ENCODE results near the gene CAND2. TPM values are rescaled to one million over a fixed set of nuclear protein-coding genes. Genes with fewer than 3 reads are reported as not detected.
"Not testable (repeated sequence)": the region's sequence is repeated elsewhere in the genome, so short reads cannot be mapped to it uniquely, and the experiment has no call there.

CAND2 gene
- total and polyA plus RNA-seq, 9 of the 15 experiments (the other 6 are each of a cell fraction or from before 2014, with no cell fraction given): 0.91 to 14.9 (median 4.3) TPM

DNA sequence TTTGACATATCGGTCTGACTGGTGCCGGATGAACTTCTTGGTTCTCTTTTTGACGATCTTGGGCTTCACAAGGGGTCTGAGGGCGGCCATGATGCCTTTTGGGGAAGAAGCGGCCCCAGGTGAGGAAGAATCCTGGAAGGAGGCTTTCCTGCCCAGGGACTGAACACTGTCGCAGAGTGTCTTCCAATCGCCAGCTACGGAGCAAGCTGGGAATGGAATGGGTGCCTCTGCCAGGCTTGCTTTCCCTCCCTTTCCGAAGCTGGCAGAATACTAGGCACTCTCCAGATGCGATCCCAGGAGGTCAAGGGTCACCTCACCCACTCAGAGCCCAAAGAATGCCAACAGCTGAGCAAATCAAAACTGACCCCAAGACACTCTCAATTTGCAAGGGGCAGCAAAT is 43.7 kb downstream of the CAND2 start:
- Histone ChIP-seq H3K4me2 (ENCODE audit: insufficient read depth, low read length) (peak overlapping the region; percentile 100), H3K79me2 (ENCODE audit: control insufficient read depth, insufficient read depth, low read length) (peaks cover 65% of the 10 kb centered on the region), H3K36me3 (ENCODE audit: control insufficient read depth, insufficient read depth, low read length) (peaks cover 61% of the 10 kb centered on the region), H3K4me1 (replicated peaks in 1 of 2; ENCODE audit: control insufficient read depth in 2 of 2, insufficient read depth in 2 of 2, low read length in 2 of 2) (peaks cover 24 to 33% of the 10 kb centered on the region in 2 experiments; a peak in 4 of 5 replicates), H4K20me1 (replicated peaks; ENCODE audit: control insufficient read depth, insufficient read depth, low read length) (peaks cover 58% of the 10 kb centered on the region), H3K9ac (ENCODE audit: insufficient read depth in 1 of 2, low read depth in 2 of 2, low read length in 2 of 2) (peak overlapping the region; percentile 98 to 100), H3K27ac (ENCODE audit: extremely low read depth, low read depth, low read length) (peak overlapping the region; percentile 93), H3K4me3 (peak overlapping the region; percentile 85)
- DNase-seq (ENCODE audit: extremely low read depth in 1 of 4, low spot score in 3 of 4); H3K9me3 ChIP-seq (replicated peaks; ENCODE audit: control insufficient read depth, insufficient read depth, low read depth, low read length); ATAC-seq; in situ Hi-C loops (cut with MboI); H3K27me3 ChIP-seq (ENCODE audit: control insufficient read depth in 2 of 2, insufficient read depth in 2 of 2, low read length in 2 of 2); H2AFZ ChIP-seq (ENCODE audit: low read depth, low read length); BruUV-seq (replicated peaks); FAIRE-seq; H3K9me1 ChIP-seq (ENCODE audit: control insufficient read depth, insufficient read depth, low read length); CTCF ChIA-PET (ENCODE audit: low intra/inter-chr PET ratio); TF ChIP-seq CEBPG (tag; conservative IDR thresholded peaks at IDR 0.05 in 1 of 2, IDR thresholded peaks at IDR 0.05 in 1 of 2); TEAD4 (IDR thresholded peaks at IDR 0.05; ENCODE audit: low read length); FOXM1 (IDR thresholded peaks at IDR 0.05; ENCODE audit: low read depth): not testable (repeated sequence)
- POLR2A ChIA-PET: interaction anchor here (0.8 to 4.3 kb wide), 19 partner anchors 9 to 165 kb away, joined by 3 to 70 read pairs (median 5); no protein-coding TSS in a partner anchor
- 0 out of 2 replicates have a peak, but pooled peaks have one; percentile 16 for TF ChIP-seq CEBPG (CRISPR knock-in tag; IDR thresholded peaks at IDR 0.05)
- TF ChIP-seq TEAD1 (CRISPR knock-in tag; IDR thresholded peaks at IDR 0.05): 0 out of 4 replicates have a peak, but pooled peaks of 1 of the 2 experiments have one; percentile 36
- 0 out of 2 replicates have a peak, but pooled peaks have one; percentile 17 for TF ChIP-seq TEAD4 (CRISPR knock-in tag; IDR thresholded peaks at IDR 0.05; ENCODE audit: borderline replicate concordance)
- TF ChIP-seq, protein P1, sequence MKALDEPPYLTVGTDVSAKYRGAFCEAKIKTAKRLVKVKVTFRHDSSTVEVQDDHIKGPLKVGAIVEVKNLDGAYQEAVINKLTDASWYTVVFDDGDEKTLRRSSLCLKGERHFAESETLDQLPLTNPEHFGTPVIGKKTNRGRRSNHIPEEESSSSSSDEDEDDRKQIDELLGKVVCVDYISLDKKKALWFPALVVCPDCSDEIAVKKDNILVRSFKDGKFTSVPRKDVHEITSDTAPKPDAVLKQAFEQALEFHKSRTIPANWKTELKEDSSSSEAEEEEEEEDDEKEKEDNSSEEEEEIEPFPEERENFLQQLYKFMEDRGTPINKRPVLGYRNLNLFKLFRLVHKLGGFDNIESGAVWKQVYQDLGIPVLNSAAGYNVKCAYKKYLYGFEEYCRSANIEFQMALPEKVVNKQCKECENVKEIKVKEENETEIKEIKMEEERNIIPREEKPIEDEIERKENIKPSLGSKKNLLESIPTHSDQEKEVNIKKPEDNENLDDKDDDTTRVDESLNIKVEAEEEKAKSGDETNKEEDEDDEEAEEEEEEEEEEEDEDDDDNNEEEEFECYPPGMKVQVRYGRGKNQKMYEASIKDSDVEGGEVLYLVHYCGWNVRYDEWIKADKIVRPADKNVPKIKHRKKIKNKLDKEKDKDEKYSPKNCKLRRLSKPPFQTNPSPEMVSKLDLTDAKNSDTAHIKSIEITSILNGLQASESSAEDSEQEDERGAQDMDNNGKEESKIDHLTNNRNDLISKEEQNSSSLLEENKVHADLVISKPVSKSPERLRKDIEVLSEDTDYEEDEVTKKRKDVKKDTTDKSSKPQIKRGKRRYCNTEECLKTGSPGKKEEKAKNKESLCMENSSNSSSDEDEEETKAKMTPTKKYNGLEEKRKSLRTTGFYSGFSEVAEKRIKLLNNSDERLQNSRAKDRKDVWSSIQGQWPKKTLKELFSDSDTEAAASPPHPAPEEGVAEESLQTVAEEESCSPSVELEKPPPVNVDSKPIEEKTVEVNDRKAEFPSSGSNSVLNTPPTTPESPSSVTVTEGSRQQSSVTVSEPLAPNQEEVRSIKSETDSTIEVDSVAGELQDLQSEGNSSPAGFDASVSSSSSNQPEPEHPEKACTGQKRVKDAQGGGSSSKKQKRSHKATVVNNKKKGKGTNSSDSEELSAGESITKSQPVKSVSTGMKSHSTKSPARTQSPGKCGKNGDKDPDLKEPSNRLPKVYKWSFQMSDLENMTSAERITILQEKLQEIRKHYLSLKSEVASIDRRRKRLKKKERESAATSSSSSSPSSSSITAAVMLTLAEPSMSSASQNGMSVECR (CRISPR knock-in tag; IDR thresholded peaks at IDR 0.05): 0 out of 2 replicates have a peak, but pooled peaks have one; percentile 48
- 0 out of 2 replicates have a peak, but pooled peaks have one; percentile 32 for TF ChIP-seq FOXP1 (CRISPR knock-in tag; IDR thresholded peaks at IDR 0.05)
- TF ChIP-seq YY1 (IDR thresholded peaks at IDR 0.05; ENCODE audit: borderline replicate concordance in 1 of 3, control insufficient read depth in 1 of 3, extremely low read depth in 1 of 3, insufficient read depth in 3 of 3, insufficient read length in 1 of 3, insufficient replicate concordance in 2 of 3, low read depth in 1 of 3, low read length in 2 of 3): peak in 1 of 3 experiments; percentile 37
- TF ChIP-seq SAP30 (IDR thresholded peaks at IDR 0.05; ENCODE audit: borderline replicate concordance, insufficient read depth, low read depth, low read length, poor library complexity, severe bottlenecking): peak; percentile 17
- peak; percentile 33; the same call in 1 of the 2 replicates for TF ChIP-seq POLR2G (IDR thresholded peaks at IDR 0.05; ENCODE audit: low read depth, low read length)
- peak; percentile 36 for TF ChIP-seq SNRNP70 (optimal IDR thresholded peaks at IDR 0.05; ENCODE audit: low read depth, low read length)
- peak; percentile 16; the same call in 1 of the 2 replicates for TF ChIP-seq HNRNPL (IDR thresholded peaks at IDR 0.05; ENCODE audit: low read depth, low read length)
- peak; percentile 35; the same call in 1 of the 2 replicates for TF ChIP-seq FOXM1 (CRISPR knock-in tag; IDR thresholded peaks at IDR 0.05; ENCODE audit: low read depth)
- 1% methylated on average over 10 of the region's 10 CpGs for WGBS (ENCODE audit: insufficient coverage, low coverage, missing lambda C conversion rate)
- intact Hi-C loops (cut with micrococcal nuclease): loop anchor here (5.0 kb wide), 2 partner anchors 53 to 283 kb away; partner anchors contain the start of gene MKRN2

All from K562 (cell line).